A204.1 (cell line): ENCODE measurements around the gene PRPF6.

Experiments used
- FAIRE-seq: peaks from 2 replicates; lab custom pipeline; 2012; peaks lifted over from hg19 to GRCh38; lab: Jason Lieb, UNC

PRPF6 gene

DNA sequence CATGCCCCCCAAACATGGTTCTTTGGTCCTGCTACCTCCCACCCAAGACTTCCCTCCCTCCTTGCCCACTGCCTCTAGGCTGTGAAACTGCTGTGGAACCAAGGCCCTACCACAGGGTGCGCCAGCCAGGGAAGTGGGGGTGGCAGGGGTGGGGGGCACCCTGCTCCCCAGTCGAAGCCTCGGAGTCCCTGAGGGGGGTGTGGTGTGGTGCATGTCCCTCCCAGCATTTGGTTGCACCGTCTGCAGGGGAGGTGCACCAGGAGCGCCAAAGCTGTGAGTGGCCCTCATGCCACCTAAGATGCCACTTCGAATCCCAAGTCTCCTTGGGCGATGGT, 96.6 kb downstream of the PRPF6 start:
- no peak for FAIRE-seq

DNA sequence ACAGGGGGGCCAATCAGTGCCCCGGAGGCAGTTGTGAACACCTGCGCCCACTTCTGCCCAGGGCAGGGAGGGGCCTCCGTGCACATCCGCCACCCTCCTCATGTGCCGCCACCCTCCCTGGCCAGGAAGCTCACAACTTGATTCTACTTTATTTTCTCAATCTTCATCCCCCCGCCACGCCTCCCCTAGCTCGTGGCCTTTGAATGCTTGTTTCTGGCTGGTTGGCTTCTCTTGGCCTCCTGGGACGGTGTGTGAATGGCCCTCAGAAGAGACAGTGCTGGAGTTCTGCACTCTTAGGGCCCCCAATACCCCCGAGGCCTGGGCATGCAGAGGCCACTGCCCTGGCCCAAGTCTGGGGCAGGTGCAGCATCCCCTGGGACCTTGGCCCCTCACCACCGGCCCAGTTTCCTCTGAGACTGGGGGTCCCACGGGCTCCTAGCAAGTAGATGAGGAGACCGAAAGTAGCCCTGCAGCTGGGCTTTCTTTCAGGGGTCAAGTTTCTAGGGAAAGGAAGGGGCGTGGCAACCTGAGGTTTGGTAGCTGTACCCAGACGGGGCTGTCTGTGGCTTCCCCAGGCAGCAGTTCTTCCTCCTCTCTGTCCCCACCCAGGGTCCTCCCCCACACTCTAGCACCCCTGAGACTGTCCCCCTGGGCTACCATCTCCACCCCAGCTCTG, 97.1 kb downstream of the PRPF6 start:
- FAIRE-seq, result no peak

DNA sequence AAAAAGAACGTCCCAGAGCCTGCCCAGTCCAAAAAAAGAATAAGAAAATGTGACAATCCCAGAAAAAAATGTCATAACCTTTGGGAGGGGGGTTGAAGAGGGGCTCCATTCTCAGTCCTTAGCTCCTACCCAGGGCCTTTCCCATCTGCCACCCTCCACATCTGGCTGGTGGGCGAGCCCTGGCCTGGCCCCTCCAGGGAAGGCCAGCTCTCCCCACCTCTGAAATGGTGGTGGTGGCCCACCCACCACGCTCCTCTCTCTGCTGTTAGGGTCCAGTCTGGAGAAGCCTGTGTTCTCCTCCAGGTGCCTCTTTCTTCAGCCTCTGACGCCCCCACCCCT, 98.0 kb downstream of the PRPF6 start:
- FAIRE-seq, result no peak

GRCh38 chr20:64079273-64080012, 98.5 kb downstream of the PRPF6 start, which contains the start of gene RGS19:
RGS19 (minus strand) TSS chr20:64079518; CDS start chr20:64076886, 2,632 bp downstream.
- FAIRE-seq, result no peak

DNA sequence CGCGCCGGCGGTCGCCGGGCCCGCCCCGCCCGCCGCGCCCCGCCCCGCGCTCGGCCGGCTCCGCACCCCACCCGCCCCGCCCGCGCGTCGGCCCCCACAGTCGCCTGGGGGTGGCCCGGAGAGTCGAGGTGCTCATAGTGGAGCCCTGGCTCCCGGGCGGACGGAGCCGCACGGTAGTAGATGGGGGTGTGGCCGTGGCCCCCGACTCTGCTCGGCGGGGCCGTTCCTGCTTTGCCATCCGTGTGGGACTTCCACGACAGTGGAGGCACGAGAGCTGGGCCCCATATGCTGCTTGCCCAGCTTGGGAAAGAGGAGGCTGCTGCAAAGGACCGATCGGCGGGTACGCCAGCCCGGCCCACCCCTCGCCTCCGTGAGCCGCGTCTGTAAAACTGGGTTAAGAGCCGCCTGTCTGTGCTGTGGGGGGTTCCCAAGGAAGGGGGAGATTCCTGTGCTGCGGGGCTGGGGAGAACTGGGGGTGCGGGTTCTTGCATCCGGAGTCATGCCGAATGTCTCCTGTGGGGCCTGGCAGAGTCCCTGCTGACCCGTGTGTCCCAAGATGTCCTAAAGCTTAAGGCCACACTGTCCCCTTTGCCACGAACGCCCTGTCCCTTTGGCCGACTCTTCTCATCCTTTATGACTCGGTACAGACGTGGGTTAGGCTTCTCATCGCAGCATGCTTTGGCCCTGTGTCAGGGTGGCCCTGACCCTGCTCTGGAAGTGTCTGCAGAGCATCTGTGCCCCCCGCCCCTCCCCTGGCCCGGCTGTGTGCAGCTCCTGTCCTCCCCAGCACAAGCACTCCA, 99.3 kb downstream of the PRPF6 start, which contains the start of gene OPRL1:
TSS of gene OPRL1 (plus strand) at position 70 of the 800 bp plus-strand sequence. CDS start 12,639 bp downstream, outside the sequence.
- no peak for FAIRE-seq

DNA sequence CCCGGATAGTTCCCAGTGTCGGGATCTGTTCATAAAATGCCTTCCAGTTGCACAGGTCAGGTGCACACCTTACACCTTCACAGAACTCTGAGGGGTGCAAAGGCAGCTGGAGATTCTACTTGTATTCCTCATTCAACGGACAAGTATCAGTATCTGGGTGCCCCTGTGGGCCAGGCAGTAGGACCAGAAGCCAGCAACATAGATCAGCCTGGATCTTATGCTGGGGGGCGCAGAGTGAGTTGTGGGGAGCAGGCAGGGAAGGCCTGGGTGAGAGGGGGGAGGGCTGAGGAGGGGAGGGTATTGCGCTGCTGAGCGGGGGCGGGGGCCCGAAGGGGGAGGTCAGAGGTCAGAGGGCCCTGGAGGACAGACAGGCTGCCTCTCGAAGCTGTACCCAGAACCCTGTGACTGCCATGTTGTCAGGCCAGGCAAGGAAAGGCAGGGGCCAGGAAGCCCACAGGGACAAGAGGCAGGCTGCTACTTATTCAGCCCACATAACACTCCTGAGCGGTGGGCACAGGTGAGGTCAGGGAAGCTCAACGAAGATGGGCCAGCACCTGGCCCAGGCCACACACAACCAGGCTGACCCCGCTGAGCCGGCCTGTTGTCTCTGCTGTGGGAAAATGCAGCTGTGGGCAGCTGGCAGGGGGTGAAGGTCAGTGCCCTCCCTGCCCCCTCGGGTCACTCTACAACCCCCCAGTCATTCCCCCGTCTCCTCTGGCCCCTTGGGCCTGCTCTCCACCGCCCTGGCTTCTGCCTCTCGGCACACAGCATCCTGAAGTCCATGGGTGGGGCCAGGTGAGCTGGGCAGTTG, 100.1 kb downstream of the PRPF6 start:
- FAIRE-seq, result no peak

- no peak for FAIRE-seq
These were observed 100.7 kb downstream of the PRPF6 start for GRCh38 chr20:64081624-64081964.

DNA sequence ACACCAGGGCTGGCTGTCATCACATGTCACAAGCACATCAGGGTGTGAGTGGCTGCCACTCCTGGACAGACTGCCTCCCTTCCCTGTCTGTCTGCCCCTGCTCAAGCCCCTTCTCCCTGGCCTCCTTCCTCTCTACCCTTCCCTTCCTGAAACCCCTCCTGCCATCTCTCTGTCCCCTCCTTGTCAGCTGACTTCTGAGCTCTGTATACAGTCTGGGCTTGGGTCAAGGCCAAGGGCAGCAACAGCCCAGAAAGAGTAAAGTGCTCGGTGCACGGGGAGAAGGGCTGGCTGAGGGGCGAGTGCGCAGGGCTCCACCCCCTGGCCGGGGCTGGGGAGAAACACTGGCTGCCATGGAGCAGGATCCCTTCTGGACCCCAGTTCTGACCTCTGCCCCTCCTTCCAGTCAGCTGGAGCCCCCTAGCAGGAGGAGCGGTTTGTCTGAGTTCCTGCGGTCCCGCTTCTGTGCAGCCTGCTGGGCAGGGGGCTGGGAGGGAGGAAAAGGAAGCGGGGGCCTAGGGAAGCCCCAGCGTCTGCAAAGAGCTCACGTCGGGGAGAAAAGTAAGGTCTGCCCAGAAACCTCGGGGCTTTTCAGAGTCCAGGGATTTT, 101.3 kb downstream of the PRPF6 start:
- FAIRE-seq, result no peak
